NCI-H2227 (cell line): ENCODE measurements around the gene ANKH.
A peak's percentile ranks its signal among the peaks of the same experiment; 100 is the strongest.

Experiments
- DNase-seq: peaks from one replicate; lab custom pipeline; 2025; ENCODE audit not compliant: unreplicated experiment; lab: John Stamatoyannopoulos, UW

Gene ANKH

GRCh38 chr5:14767053-14767452 is 104.5 kb downstream of the ANKH start:
- no peak for DNase-seq

GRCh38 chr5:14766584-14766983 is 105.0 kb downstream of the ANKH start:
- DNase-seq = no peak

- DNase-seq = no peak
Measured at GRCh38 chr5:14765587-14765986, 106.0 kb downstream of the ANKH start.

GRCh38 chr5:14762549-14763216 is 108.9 kb downstream of the ANKH start:
- DNase-seq = no peak

- DNase-seq = no peak
Measured at GRCh38 chr5:14760548-14761002, 111.0 kb downstream of the ANKH start.

GRCh38 chr5:14759744-14760547 is 111.6 kb downstream of the ANKH start:
- no peak for DNase-seq

GRCh38 chr5:14757850-14758249 is 113.7 kb downstream of the ANKH start:
- DNase-seq = no peak

GRCh38 chr5:14756478-14756877 is 115.1 kb downstream of the ANKH start:
- DNase-seq = no peak

- no peak for DNase-seq
Measured at GRCh38 chr5:14753947-14754346, 117.6 kb downstream of the ANKH start.

- DNase-seq = no peak
Measured at GRCh38 chr5:14753292-14753691, 118.3 kb downstream of the ANKH start.

GRCh38 chr5:14752497-14753071 is 119.0 kb downstream of the ANKH start:
- DNase-seq = peak; percentile 33

- no peak for DNase-seq
Measured at GRCh38 chr5:14750712-14751111, 120.9 kb downstream of the ANKH start.

GRCh38 chr5:14749579-14750101 is 121.9 kb downstream of the ANKH start:
- no peak for DNase-seq

GRCh38 chr5:14748180-14748900 is 123.2 kb downstream of the ANKH start:
- DNase-seq = no peak

GRCh38 chr5:14745753-14746152 is 125.8 kb downstream of the ANKH start:
- DNase-seq = no peak

- no peak for DNase-seq
Measured at GRCh38 chr5:14745188-14745563, 126.4 kb downstream of the ANKH start.

GRCh38 chr5:14744296-14745187 is 127.0 kb downstream of the ANKH start:
- no peak for DNase-seq

GRCh38 chr5:14743601-14744295 is 127.8 kb downstream of the ANKH start:
- no peak for DNase-seq

- peak; percentile 12 for DNase-seq
Measured at GRCh38 chr5:14742498-14742897, 129.1 kb downstream of the ANKH start.
